ENCODE data around the gene R3HDML.

The R3HDML gene

DNA sequence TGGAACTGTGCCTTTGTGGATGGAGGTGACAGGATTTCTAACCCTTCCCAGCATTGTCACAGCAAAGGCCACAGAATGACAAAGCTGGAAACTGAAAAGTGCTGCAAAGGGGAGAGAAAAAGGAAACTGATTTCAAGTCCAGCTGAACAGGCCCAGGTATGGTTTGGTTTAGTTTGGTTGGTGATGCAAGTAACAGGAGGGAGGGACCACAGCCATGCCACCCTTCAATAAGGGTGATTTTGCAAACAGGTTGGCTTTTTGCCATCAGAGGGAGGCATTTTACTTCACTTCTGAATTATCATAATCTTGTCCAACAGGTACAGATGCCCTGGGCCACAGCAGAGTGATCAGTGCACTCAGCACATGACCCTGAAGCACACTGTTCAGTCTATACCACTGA is 32.5 kb upstream of the R3HDML start:
- no peak overlapping the region for H3K4me3 ChIP-seq (ENCODE audit: low read depth in 1 of 2, low read length in 2 of 2)
- no peak overlapping the region for H3K4me2 ChIP-seq (ENCODE audit: insufficient read depth, low read length)
- ATAC-seq (ENCODE audit: insufficient read depth, low read depth), result no peak

DNA sequence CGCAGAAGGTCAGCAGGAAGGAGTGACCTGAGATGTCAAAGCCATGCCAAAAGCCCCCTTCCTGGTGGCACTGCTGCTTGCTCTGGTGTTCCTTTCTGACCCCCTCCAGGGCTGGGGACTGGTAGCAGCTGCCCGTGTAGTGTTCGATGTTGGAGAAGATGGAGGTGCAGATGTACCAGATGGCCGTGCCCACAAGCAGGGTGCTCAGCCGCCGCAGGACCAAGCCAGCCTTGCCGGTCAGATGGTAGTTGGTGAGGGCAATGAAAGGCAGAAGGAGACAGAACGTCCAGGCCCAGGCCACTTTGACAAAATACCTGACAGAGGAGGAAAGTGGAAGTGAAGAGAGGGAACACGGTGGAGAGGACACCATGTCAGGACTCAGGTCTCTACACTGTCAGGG is 29.9 kb upstream of the R3HDML start:
- no peak overlapping the region for H3K27ac ChIP-seq (ENCODE audit: low read length)
- H3K4me2 ChIP-seq (ENCODE audit: insufficient read depth, low read length), result no peak overlapping the region
- peaks cover 20% of the 10 kb centered on the region for H3K4me1 ChIP-seq (ENCODE audit: insufficient read depth, low read length)
- no peaks in the 10 kb centered on the region for H4K20me1 ChIP-seq (ENCODE audit: insufficient read depth, low read length)
- H3K4me3 ChIP-seq (ENCODE audit: low read depth in 1 of 2, low read length in 2 of 2), result no peak overlapping the region
- H2AFZ ChIP-seq (ENCODE audit: low read depth, low read length), result no peak overlapping the region
- H3K36me3 ChIP-seq (ENCODE audit: insufficient read depth, low read length), result no peaks in the 10 kb centered on the region
- H3K79me2 ChIP-seq (ENCODE audit: insufficient read depth, low read length), result no peaks in the 10 kb centered on the region
- no peak for TF ChIP-seq EZH2 (IDR thresholded peaks at IDR 0.05; ENCODE audit: borderline replicate concordance, low read depth, low read length, severe bottlenecking)
- TF ChIP-seq, protein P1, sequence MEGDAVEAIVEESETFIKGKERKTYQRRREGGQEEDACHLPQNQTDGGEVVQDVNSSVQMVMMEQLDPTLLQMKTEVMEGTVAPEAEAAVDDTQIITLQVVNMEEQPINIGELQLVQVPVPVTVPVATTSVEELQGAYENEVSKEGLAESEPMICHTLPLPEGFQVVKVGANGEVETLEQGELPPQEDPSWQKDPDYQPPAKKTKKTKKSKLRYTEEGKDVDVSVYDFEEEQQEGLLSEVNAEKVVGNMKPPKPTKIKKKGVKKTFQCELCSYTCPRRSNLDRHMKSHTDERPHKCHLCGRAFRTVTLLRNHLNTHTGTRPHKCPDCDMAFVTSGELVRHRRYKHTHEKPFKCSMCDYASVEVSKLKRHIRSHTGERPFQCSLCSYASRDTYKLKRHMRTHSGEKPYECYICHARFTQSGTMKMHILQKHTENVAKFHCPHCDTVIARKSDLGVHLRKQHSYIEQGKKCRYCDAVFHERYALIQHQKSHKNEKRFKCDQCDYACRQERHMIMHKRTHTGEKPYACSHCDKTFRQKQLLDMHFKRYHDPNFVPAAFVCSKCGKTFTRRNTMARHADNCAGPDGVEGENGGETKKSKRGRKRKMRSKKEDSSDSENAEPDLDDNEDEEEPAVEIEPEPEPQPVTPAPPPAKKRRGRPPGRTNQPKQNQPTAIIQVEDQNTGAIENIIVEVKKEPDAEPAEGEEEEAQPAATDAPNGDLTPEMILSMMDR (IDR thresholded peaks at IDR 0.05; ENCODE audit: borderline replicate concordance, extremely low read depth, low read length, poor library complexity, severe bottlenecking), result no peak
- DNase-seq (no peak), ATAC-seq (ENCODE audit: insufficient read depth, low read depth) (no peak)
- H3K9ac ChIP-seq (ENCODE audit: low read depth, low read length), result no peak overlapping the region
- no peaks in the 10 kb centered on the region for H3K9me3 ChIP-seq (ENCODE audit: insufficient read depth, low read length, severe bottlenecking)
- no peaks in the 10 kb centered on the region for H3K27me3 ChIP-seq (ENCODE audit: insufficient read depth, low read length, poor library complexity)

More for the DNA sequence above, 32.5 kb upstream of the R3HDML start:
- Histone ChIP-seq H2AFZ (ENCODE audit: low read depth, low read length) (no peak overlapping the region), H4K20me1 (ENCODE audit: insufficient read depth, low read length) (no peaks in the 10 kb centered on the region), H3K27me3 (ENCODE audit: insufficient read depth, low read length, poor library complexity) (no peaks in the 10 kb centered on the region), H3K27ac (ENCODE audit: low read length) (no peak overlapping the region), H3K79me2 (ENCODE audit: insufficient read depth, low read length) (no peaks in the 10 kb centered on the region), H3K9ac (ENCODE audit: low read depth, low read length) (no peak overlapping the region), H3K36me3 (ENCODE audit: insufficient read depth, low read length) (no peaks in the 10 kb centered on the region), H3K4me1 (ENCODE audit: insufficient read depth, low read length) (no peaks in the 10 kb centered on the region; the same call in 1 of the 2 replicates), H3K9me3 (ENCODE audit: insufficient read depth, low read length, severe bottlenecking) (no peaks in the 10 kb centered on the region)
- TF ChIP-seq, protein P1 (IDR thresholded peaks at IDR 0.05; ENCODE audit: borderline replicate concordance, extremely low read depth, low read length, poor library complexity, severe bottlenecking), result no peak
- no peak for TF ChIP-seq EZH2 (IDR thresholded peaks at IDR 0.05; ENCODE audit: borderline replicate concordance, low read depth, low read length, severe bottlenecking)
- no peak for DNase-seq

- Histone ChIP-seq H3K36me3 (ENCODE audit: insufficient read depth, low read length) (no peaks in the 10 kb centered on the region), H3K4me2 (ENCODE audit: insufficient read depth, low read length) (peak overlapping the region; percentile 86), H4K20me1 (ENCODE audit: insufficient read depth, low read length) (no peaks in the 10 kb centered on the region), H3K79me2 (ENCODE audit: insufficient read depth, low read length) (no peaks in the 10 kb centered on the region), H2AFZ (ENCODE audit: low read depth, low read length) (peak overlapping the region; percentile 94), H3K27ac (ENCODE audit: low read length) (peak overlapping the region; percentile 58; the same call in 1 of the 2 replicates), H3K9me3 (ENCODE audit: insufficient read depth, low read length, severe bottlenecking) (no peaks in the 10 kb centered on the region), H3K27me3 (ENCODE audit: insufficient read depth, low read length, poor library complexity) (no peaks in the 10 kb centered on the region), H3K4me3 (ENCODE audit: low read depth in 1 of 2, low read length in 2 of 2) (peak overlapping the region; percentile 33 to 66; a peak in 3 of 4 replicates), H3K9ac (ENCODE audit: low read depth, low read length) (peak overlapping the region; percentile 66), H3K4me1 (ENCODE audit: insufficient read depth, low read length) (peaks cover 20% of the 10 kb centered on the region)
- no peak for TF ChIP-seq EZH2 (IDR thresholded peaks at IDR 0.05; ENCODE audit: borderline replicate concordance, low read depth, low read length, severe bottlenecking)
- TF ChIP-seq, protein P1 (IDR thresholded peaks at IDR 0.05; ENCODE audit: borderline replicate concordance, extremely low read depth, low read length, poor library complexity, severe bottlenecking), result no peak
- DNase-seq (no peak), ATAC-seq (ENCODE audit: insufficient read depth, low read depth) (no peak)
Measured at GRCh38 chr20:44309763-44310663, 26.8 kb upstream of the R3HDML start.

Data from DND-41 (cell line).